IMR-90 (cell line): ENCODE data around the gene EXOC6B. TPM values are rescaled to one million over a fixed set of nuclear protein-coding genes. Genes with fewer than 3 reads are reported as not detected.

Experiments
- ATAC-seq: fragments of 200-7000 bp; cut with Tn5 transposase; 2 replicates; pipeline ENCODE4 v1.9.1; 2020; ENCODE audit warnings: low read depth, mild to moderate bottlenecking, moderate library complexity
- BruUV-seq: library from RNA; stranded (reverse); fragments of 400-500 nt; replicated peaks from 2 replicates; lab custom pipeline; 2021; lab: Mats Ljungman, UMichigan
- CTCF ChIA-PET: fragments of 300-600 bp; formaldehyde crosslinking; extraction: SDS; loops from one replicate; lab custom pipeline; 2021; ENCODE audit warnings: antibody characterized with exemption; lab: Yijun Ruan, JAX
- POLR2A ChIA-PET: fragments of 300-600 bp; sonication (Branson Sonifier 250); formaldehyde crosslinking; loops from one replicate; lab custom pipeline; 2022; ENCODE audit warnings: antibody characterized with exemption; ENCODE audit not compliant: unreplicated experiment; lab: Charles Lee
- DNase-seq: peaks from one replicate; pipeline ENCODE4 v3.0.0; 2013
- H2AFZ ChIP-seq: replicated peaks from 2 replicates; pipeline ENCODE3; 2013; ENCODE audit warnings: low read length, mild to moderate bottlenecking; ENCODE audit not compliant: poor library complexity
- H2AK5ac ChIP-seq: 2 replicates; pipeline ENCODE4 v1.6.1; 2013; ENCODE audit warnings: low read depth, low read length, inconsistent platforms
- H2AK9ac ChIP-seq: replicated peaks from 2 replicates; pipeline ENCODE3; 2013; ENCODE audit warnings: mild to moderate bottlenecking, low read depth, low read length, moderate library complexity; ENCODE audit not compliant: poor library complexity
- H2BK120ac ChIP-seq: 2 replicates; pipeline ENCODE4 v1.6.1; 2013; ENCODE audit warnings: low read depth, low read length, inconsistent platforms
- H2BK15ac ChIP-seq: 3 replicates; pipeline ENCODE4 v1.6.1; 2013; ENCODE audit warnings: low read depth, low read length, inconsistent platforms
- H2BK20ac ChIP-seq: 2 replicates; pipeline ENCODE4 v1.6.1; 2013; ENCODE audit warnings: low read depth, mild to moderate bottlenecking, inconsistent platforms, low read length, moderate library complexity
- H2BK5ac ChIP-seq: 2 replicates; pipeline ENCODE4 v1.6.1; 2013; ENCODE audit warnings: mild to moderate bottlenecking, low read depth, low read length, inconsistent platforms; ENCODE audit not compliant: poor library complexity, severe bottlenecking
- H3K14ac ChIP-seq: replicated peaks from 2 replicates; pipeline ENCODE4 v1.6.1; 2013; ENCODE audit warnings: low read depth, low read length, inconsistent platforms
- H3K18ac ChIP-seq: 2 replicates; pipeline ENCODE4 v1.6.1; 2013; ENCODE audit warnings: low read depth, low read length, control low read depth
- H3K23ac ChIP-seq: 2 replicates; pipeline ENCODE4 v1.6.1; 2013; ENCODE audit warnings: low read depth, low read length, inconsistent platforms
- H3K27ac ChIP-seq: 2 replicates; pipeline ENCODE4 v1.5.1; 2013; ENCODE audit warnings: mild to moderate bottlenecking, control low read depth, low read length; ENCODE audit not compliant: insufficient read depth
- H3K27me3 ChIP-seq: 2 replicates; pipeline ENCODE4 v1.6.1; 2013; ENCODE audit warnings: low read length; ENCODE audit not compliant: control insufficient read depth, insufficient read depth
- H3K36me3 ChIP-seq: 2 replicates; pipeline ENCODE4 v1.6.1; 2013; ENCODE audit warnings: low read length, mixed read lengths; ENCODE audit not compliant: control insufficient read depth, insufficient read depth
- H3K4ac ChIP-seq: 2 replicates; pipeline ENCODE4 v1.6.1; 2013; ENCODE audit warnings: low read depth, low read length, inconsistent platforms
- H3K4me1 ChIP-seq: 2 replicates; pipeline ENCODE4 v1.6.1; 2013; ENCODE audit warnings: low read length, mixed read lengths; ENCODE audit not compliant: control insufficient read depth, insufficient read depth
- H3K4me2 ChIP-seq: 2 replicates; pipeline ENCODE4 v1.6.1; 2013; ENCODE audit warnings: low read depth, mild to moderate bottlenecking, control low read depth, low read length, moderate library complexity
- H3K4me3 ChIP-seq: 2 replicates; pipeline ENCODE4 v1.5.1; 2013; ENCODE audit warnings: low read depth, mild to moderate bottlenecking, control low read depth, low read length, moderate library complexity; ENCODE audit not compliant: insufficient read depth
- H3K56ac ChIP-seq: 2 replicates; pipeline ENCODE4 v1.6.1; 2013; ENCODE audit warnings: low read length, inconsistent platforms; ENCODE audit not compliant: insufficient read depth; ENCODE audit errors: extremely low read depth
- H3K79me1 ChIP-seq, 2 experiments: 2 replicates each; pipeline ENCODE4 v1.6.1; 2013; ENCODE audit warnings: low read length in 2 of 2, inconsistent platforms in 1 of 2, low read depth in 1 of 2
- H3K9ac ChIP-seq: 2 replicates; pipeline ENCODE4 v1.6.1; 2013; ENCODE audit warnings: low read depth, low read length, control low read depth
- H3K9me1 ChIP-seq: 2 replicates; pipeline ENCODE4 v1.6.1; 2013; ENCODE audit warnings: low read length, inconsistent platforms; ENCODE audit not compliant: insufficient read depth
- H3K9me3 ChIP-seq: 2 replicates; pipeline ENCODE4 v1.6.1; 2013; ENCODE audit warnings: low read length; ENCODE audit not compliant: control insufficient read depth, insufficient read depth
- H4K20me1 ChIP-seq: 2 replicates; pipeline ENCODE4 v1.6.1; 2013; ENCODE audit warnings: low read length, inconsistent platforms; ENCODE audit not compliant: insufficient read depth
- H4K5ac ChIP-seq: 2 replicates; pipeline ENCODE4 v1.6.1; 2013; ENCODE audit warnings: mild to moderate bottlenecking, low read depth, low read length, control low read depth
- H4K8ac ChIP-seq, 2 experiments: 2 replicates each; pipeline ENCODE4 v1.6.1; 2013; ENCODE audit warnings: low read depth in 2 of 2, low read length in 2 of 2, control low read depth in 1 of 2, inconsistent platforms in 1 of 2
- H4K91ac ChIP-seq: 2 replicates; pipeline ENCODE4 v1.6.1; 2013; ENCODE audit warnings: low read depth, low read length, inconsistent platforms; ENCODE audit not compliant: insufficient read depth
- CTCF ChIP-seq: conservative IDR thresholded peaks from 2 replicates; pipeline ENCODE4 v1.5.1; 2012; ENCODE audit warnings: mild to moderate bottlenecking, low read depth, low read length, improper control_type of control experiment
- MAZ ChIP-seq: IDR thresholded peaks from 2 replicates; pipeline ENCODE4 v1.6.1; 2012; ENCODE audit warnings: low read depth, mild to moderate bottlenecking, low read length, improper control_type of control experiment, moderate library complexity, borderline replicate concordance
- MXI1 ChIP-seq: IDR thresholded peaks from 2 replicates; pipeline ENCODE4 v1.6.1; 2012; ENCODE audit warnings: low read depth, mild to moderate bottlenecking, low read length, moderate library complexity, borderline replicate concordance
- RAD21 ChIP-seq: IDR thresholded peaks from 2 replicates; pipeline ENCODE4 v1.6.1; 2012; ENCODE audit warnings: low read length, improper control_type of control experiment
- SMC3 ChIP-seq: fragments of 150-350 bp; IDR thresholded peaks from 2 replicates; pipeline ENCODE4 v1.6.1; 2016; ENCODE audit warnings: low read depth, mild to moderate bottlenecking, antibody characterized with exemption, low read length, moderate library complexity
- WGBS, 2 experiments: methylation state at CpG; one replicate each; pipeline versions ENCODE4 v1.1.5 to v1.1.7; 2013; ENCODE audit warnings: missing lambda C conversion rate in 2 of 2; ENCODE audit not compliant: insufficient read length in 1 of 2; ENCODE audit errors: extremely low coverage in 2 of 2; 5-methylcytosine and 5-hydroxymethylcytosine counted together
- dilution Hi-C: fragments of 300-500 bp; cut with HindIII; formaldehyde crosslinking; loops from one replicate; pipeline ENCODE4 v1.14.3; 2018; ENCODE audit warnings: low sequenced_read_pairs; ENCODE audit not compliant: unreplicated experiment
- in situ Hi-C: fragments of 300-500 bp; cut with MboI; formaldehyde crosslinking; loops from 3 replicates; pipeline ENCODE4 v1.14.3; 2019; ENCODE audit warnings: low sequenced_read_pairs, inconsistent platforms, mixed read lengths
- intact Hi-C: fragments of 100-400 bp; cut with micrococcal nuclease; formaldehyde crosslinking; loops from 2 replicates; pipeline ENCODE4 v1.10.0; 2022
- polyA plus RNA-seq, 3 experiments: library from polyadenylated mRNA; depleted of rRNA; stranded (reverse); fragments of >200 nt; gene quantifications; 2 replicates each; pipeline ENCODE4 v1.2.3, GENCODE V29; 2012; ENCODE audit warnings: low replicate concordance in 1 of 3
- total RNA-seq: library from RNA; depleted of rRNA; stranded (reverse); fragments of >200 nt; gene quantifications from 2 replicates; pipeline ENCODE4 v1.2.3, GENCODE V29; 2012

EXOC6B gene
- total and polyA plus RNA-seq, 2 of the 4 experiments (the other 2 are of a cell fraction) = 10.2 to 29.4 TPM

GRCh38 chr2:72137498-72138010 lies 688.3 kb downstream of the EXOC6B start:
- H3K79me1 ChIP-seq = no peaks in the 10 kb centered on the region
- dilution Hi-C loops = no loop called here

More at GRCh38 chr2:72137498-72138010, 688.3 kb downstream of the EXOC6B start:
- Histone ChIP-seq H2BK20ac (no peak overlapping the region), H4K5ac (no peak overlapping the region), H3K4me2 (no peak overlapping the region), H4K20me1 (no peaks in the 10 kb centered on the region), H3K18ac (no peak overlapping the region), H3K4me1 (no peaks in the 10 kb centered on the region), H2BK5ac (no peak overlapping the region), H4K91ac (no peak overlapping the region), H2AFZ (no peak overlapping the region), H3K27me3 (peaks cover 29% of the 10 kb centered on the region), H3K14ac (no peak overlapping the region), H3K27ac (no peak overlapping the region), H3K23ac (no peak overlapping the region), H3K9me1 (no peaks in the 10 kb centered on the region), H2BK120ac (no peak overlapping the region), H3K36me3 (no peaks in the 10 kb centered on the region), H3K4me3 (no peak overlapping the region), H2AK9ac (peak overlapping the region; percentile 60), H3K56ac (no peak overlapping the region), H4K8ac (no peak overlapping the region), H2AK5ac (no peak overlapping the region), H3K4ac (no peak overlapping the region), H2BK15ac (no peak overlapping the region), H3K9me3 (no peaks in the 10 kb centered on the region), H3K9ac (no peak overlapping the region)
- intact Hi-C loops (loop anchor here (1.0 to 5.0 kb wide), 3 partner anchors 266 to 590 kb away; no protein-coding TSS in a partner anchor), in situ Hi-C loops (no loop called here)
- ATAC-seq (peak; percentile 95), DNase-seq (peak; percentile 18)
- POLR2A ChIA-PET = no interaction called here
- no TSS peak for BruUV-seq
- TF ChIP-seq MXI1 = no peak
- TF ChIP-seq SMC3 = peak; percentile 60
- peak; percentile 86 for TF ChIP-seq CTCF
- TF ChIP-seq MAZ = peak; percentile 82
- TF ChIP-seq RAD21 = peak; percentile 57
- CTCF ChIA-PET = interaction anchor here (0.8 kb wide), 1 partner anchor 13 kb away, joined by 3 read pairs; no protein-coding TSS in a partner anchor
- 25% methylated on average over 2 of the region's 10 CpGs; no CpG with 5 or more reads in 1 of the 2 experiments for WGBS, 2 experiments
